Medulla oblongata (tissue), 1 donor: ENCODE results near the gene GSAP.
"Not testable (repeated sequence)": the region's sequence is repeated elsewhere in the genome, so short reads cannot be mapped to it uniquely, and the experiment has no call there.

ENCODE experiments used
- DNase-seq: peaks from one replicate; pipeline ENCODE4 v3.0.0-alpha.2; 2015; ENCODE audit errors: extremely low spot score

The GSAP gene

DNA sequence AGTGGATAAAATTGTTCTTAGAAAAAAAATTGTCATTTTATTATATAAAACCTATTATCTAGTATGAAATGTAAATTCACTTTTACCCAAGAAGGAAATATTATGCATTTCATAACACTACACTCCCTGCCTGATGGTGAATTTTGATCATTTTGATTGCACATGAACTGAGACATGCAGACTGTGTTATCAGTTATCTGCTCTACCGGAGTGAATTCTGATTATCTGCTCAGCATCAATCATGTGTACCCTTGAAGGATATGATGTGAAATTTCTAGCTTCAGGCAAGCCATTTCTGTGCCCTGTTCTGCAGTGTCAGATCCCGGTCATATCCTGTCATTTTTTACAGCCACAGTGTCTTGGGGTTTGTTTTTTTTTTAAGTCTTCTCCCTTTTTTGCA lies 131.5 kb downstream of the GSAP start:
- no peak for DNase-seq

DNA sequence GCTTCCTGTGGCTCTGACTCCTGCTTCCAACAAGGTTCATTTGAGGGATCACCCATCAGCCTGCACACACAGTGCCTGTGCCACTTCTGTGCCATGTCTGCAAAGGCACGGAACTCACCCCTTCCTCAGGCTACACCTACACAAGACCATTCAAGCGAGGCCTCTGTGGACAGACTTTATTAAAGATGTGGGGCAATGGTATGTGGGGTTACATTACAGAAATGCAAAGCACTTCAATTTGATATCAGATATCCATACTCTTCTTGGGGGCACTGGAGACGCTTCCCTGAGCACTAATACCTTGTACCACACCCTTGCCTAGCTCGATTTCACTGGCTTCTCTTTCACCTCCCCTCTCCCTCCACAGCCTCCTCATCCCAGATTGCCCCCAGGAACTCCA lies 132.1 kb downstream of the GSAP start:
- DNase-seq = no peak

DNA sequence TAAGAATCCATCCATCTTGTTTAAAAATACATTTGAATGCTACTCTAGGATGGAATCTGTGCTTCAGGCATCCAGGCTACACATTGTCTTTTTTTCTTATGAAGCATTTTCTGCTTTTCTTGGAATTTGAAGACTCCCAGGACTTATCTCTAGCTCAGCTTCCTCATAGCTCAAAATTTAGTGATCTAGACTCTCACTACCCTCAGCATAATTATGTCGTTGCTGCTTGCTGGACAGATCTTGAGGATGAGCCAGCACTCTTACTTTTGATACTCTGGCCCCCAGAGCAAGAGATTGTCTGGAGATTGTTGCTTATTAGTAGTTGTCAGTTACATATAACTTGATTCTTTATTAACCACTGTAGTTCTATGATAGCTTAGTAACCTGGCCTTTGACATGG lies 133.3 kb downstream of the GSAP start:
- DNase-seq = no peak

DNA sequence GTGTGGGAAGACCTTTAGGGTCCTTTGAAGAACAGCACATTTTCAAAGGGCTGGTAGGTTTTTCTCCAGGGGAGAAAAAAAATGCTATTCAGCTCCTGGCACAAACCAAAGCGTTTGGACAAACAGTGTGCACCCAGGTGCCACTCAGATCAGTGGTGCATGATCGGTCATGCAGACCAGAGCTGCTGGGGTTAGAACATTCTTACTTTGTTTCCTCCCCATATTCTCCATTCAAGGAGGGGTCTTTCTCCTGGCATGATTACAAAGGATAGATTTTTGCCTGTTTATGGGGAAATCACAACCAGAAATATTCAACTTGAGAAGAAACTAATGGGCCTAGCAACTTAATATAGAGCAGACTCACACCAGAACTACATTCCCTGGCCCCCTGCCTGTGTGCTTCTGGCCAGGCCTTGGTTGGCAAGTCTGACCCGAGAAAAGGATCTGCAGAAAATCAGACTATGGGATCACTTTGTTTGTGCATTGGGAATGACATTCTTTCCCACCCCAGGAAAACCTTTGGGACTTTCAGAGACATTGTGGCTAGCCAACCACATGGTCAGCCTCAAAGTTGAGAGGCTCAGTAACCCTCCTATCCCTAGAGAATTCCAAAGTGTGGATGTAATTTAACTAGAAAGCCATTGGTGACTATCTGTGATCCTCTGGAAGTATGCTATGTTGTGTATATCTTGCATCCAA lies 134.2 kb downstream of the GSAP start:
- no peak for DNase-seq

DNA sequence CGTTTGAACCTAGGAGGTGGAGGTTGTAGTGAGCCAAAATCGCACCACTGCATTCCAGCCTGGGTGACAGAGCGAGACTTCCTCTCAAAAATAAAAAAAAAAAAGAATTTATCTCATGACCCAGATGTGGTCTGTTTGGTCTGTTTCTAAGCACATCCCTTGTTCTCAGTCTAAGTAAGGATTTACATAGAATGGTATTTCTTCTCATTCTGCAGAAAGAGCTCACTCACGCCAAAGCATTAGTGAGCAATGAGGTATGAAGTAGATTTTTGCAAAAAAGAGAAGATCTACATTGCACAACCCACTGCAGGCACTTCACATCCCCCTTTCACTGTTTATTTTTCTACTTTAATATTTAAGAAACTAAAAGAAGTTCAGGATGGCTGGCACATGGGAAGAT lies 140.0 kb downstream of the GSAP start:
- no peak for DNase-seq

DNA sequence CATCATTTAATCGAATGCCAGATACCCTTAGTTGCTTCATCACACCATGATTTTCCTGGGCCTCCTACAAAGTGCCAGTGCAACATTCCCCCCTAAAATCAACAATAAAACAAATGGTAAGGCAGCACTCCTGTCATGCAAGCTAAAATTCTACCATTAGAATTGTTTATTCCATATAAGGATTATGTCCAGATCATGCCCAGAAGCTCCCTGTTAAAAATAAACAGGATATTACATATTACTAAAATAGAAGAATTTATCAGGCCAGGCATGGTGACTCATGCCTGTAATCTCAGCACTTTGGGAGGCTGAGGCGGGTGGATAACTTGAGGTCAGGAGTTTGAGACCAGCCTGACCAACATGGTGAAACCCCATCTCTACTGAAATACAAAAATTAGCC lies 140.5 kb downstream of the GSAP start:
- not testable (repeated sequence) for DNase-seq

DNA sequence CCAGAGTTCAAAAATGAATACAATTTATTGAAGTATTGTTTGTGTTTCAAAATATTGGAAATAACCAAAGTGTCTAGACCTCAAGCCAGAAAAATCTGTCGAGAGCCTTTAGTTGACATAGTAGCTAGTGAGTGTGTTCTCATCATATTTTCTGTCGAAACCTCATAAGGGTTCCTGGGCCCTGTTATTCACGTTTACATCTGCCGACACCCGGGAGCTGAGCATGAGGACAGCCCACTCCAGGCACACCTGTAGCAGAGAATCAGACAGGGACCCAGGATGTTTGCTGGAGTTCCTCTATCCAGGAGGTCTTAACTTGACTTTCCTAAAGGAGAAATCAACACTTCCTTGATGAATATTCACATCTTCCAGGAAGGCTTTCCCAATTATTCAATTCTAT lies 144.4 kb downstream of the GSAP start:
- DNase-seq = no peak

DNA sequence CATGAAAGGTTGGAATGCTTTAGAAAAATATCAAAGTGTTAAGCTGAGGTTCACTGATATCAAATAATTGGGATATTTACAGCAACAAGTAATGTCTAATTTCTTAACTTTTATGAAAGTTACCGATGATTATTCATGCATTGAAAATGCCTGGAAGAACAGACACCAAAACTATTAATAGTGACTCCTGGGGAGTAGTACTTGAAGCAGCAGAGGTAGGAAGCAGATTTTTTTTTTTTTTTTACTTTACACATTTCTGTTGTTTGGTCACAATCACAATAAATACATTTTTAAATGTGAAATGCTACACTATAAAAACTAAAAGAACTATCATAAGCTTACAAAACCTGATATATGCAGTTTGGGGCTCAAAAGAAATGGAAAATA lies 146.1 kb downstream of the GSAP start:
- no peak for DNase-seq

DNA sequence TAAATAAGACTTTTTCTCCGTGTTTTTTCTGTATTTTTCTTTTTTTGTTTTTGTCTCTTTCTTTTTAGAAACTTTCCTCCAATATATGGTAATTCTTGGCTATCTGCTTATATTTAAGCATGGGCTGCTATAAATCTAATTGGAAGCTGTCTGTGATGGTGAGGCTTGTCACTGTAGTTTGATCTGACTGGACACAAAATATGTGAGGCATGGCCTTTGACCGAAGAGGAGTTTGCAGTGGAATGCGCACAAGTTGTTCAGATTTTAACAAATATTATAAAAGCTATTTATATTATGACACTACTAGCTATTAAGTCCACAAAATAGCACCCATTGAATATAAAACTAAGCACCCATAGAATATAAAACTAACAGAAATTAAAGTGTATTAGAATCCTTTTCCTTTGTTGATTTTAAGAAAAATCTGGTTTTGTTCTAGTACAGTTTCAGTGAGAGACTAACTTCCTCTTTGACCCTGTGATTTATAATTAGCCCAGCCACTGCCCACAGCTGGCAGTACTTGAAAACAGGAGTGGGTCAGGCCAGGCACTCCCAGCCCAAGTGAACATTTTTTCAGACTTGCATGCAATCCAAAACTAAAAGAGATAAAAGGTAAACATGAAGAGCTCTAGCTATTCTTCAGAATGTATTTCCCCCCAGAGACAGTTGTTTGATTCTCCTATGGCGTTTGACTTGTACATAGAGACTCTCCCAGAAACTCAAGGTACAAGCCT lies 146.6 kb downstream of the GSAP start:
- DNase-seq = peak; percentile 61

DNA sequence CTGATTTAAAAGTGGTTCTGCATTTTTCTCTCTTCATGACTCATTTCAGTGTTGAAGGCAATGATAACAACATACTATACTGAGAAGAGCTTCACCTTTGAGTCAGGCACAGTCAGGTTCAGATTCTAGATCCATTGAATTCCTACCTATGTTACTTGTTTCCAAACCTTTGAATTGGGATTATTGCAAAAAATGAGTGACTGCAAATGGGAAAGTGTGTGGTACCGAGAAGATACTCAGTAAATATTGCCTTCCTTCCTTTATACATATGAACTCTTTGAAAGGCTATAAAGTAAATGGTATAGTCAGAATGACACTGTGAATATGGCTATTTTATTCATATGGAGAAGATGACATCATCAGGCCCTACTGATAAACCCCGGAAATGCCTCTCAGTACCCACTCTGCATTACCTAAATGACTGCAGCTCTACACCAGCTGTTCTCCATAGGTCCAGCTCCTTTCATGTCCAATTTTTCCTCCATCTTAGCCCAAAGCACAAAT lies 149.8 kb downstream of the GSAP start:
- DNase-seq = no peak

DNA sequence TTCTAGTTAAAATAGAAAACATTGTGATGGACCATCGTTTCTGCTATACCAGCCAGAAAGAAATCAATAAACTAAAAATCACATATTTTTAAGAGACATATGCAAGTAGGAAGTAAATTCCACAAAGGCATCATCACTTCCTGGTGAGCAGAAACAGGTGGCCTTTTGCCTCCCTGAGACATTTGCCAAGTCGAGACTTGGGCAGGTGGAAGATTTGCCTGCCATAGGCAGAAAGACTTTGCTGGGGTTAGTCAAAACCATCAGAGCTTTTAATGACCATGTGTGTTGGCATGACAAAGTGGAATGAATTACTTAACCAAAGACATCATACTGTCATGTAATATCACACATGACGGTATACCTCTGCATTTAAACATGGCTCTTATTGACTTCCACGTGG lies 150.5 kb downstream of the GSAP start:
- DNase-seq = no peak

DNA sequence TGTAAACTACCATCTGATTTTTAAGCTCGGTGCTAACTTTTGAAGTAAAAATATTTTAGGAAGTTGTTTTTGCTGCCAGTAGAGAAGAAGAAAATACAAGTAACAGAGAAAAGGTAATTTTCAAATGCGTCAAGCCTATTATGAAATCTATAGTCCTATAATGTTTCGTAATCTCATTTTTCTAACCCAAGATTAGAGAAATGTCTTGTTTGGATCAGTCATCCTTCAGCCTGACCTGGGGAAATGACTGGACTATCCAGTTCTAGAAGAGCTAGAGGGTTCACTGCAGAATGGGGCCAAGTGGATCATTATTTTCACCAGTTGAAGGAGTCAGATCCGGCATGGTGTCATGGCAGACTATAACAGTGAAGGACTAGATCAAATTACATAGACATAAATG lies 153.8 kb downstream of the GSAP start:
- DNase-seq = no peak
